HG03108 (cell line): ENCODE measurements around the gene TOGARAM2.
"Not testable (repeated sequence)": the region's sequence is repeated elsewhere in the genome, so short reads cannot be mapped to it uniquely, and the experiment has no call there.

ENCODE experiments used
- ATAC-seq: cut with Tn5 transposase; IDR thresholded peaks from one replicate; pipeline ENCODE4 v1.9.1; 2021; ENCODE audit warnings: moderate library complexity; ENCODE audit not compliant: unreplicated experiment

TOGARAM2 gene

GRCh38 chr2:28976584-28976983 is 4.5 kb upstream of the TOGARAM2 start:
- no peak for ATAC-seq

GRCh38 chr2:28977176-28977875 is 3.8 kb upstream of the TOGARAM2 start:
- ATAC-seq = no peak

DNA sequence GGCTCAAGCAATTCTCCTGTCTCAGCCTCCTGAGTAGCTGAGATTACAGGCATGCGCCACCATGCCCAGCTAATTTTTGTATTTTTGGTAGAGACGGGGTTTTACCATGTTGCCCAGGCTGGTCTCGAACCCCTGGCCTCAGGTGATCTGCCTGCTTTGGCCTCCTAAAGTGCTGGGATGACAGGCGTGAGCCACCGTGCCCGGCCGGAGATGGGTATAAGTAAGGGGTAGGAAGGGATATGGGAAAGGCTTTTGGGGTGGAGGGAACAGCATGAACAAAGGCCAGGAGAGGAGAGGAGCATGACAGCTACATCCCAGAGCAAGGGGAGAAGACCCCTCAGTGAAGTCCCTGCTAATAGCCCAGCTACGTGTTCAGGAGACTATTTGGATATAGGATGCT is 3.1 kb upstream of the TOGARAM2 start:
- ATAC-seq = not testable (repeated sequence)

DNA sequence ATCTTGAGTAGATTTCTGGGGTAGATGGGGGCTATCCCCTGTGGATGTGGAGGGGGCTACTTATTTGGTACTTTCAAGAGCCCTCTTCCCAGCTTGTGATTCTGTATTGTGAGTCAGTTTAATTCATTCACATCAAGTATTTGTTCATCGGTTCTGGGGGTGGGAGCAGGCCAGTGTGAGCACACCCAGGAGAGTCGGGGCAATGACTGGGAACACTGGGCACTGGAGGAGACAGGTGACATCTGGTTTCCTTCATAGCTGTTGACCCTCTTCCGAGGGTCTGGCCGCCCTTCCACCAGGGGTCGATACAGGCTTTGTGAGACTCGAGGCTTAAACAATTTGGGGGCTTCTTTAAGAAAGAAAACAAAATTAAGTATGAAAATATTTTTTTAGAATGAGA is 2.5 kb upstream of the TOGARAM2 start:
- no peak for ATAC-seq

DNA sequence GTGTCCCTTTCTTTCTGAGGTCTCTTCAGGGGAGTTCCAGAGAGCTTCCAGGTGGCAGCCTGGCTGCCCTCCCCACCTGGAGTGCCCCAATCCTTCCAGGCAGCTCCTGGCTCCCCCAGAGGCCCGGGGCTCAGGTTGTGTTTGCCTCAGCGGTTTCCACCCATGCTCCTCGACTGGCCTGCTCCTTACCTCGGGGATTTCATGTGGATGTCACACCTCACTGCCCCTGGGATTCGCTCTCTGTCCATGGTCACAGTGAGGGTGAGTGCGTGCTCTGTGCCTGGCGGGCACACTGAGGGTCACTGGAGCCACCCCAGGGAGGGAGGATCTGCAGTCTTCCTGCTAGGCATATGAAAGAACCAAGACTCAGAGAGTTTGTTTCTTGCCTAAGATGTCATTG is 2.1 kb upstream of the TOGARAM2 start:
- no peak for ATAC-seq

DNA sequence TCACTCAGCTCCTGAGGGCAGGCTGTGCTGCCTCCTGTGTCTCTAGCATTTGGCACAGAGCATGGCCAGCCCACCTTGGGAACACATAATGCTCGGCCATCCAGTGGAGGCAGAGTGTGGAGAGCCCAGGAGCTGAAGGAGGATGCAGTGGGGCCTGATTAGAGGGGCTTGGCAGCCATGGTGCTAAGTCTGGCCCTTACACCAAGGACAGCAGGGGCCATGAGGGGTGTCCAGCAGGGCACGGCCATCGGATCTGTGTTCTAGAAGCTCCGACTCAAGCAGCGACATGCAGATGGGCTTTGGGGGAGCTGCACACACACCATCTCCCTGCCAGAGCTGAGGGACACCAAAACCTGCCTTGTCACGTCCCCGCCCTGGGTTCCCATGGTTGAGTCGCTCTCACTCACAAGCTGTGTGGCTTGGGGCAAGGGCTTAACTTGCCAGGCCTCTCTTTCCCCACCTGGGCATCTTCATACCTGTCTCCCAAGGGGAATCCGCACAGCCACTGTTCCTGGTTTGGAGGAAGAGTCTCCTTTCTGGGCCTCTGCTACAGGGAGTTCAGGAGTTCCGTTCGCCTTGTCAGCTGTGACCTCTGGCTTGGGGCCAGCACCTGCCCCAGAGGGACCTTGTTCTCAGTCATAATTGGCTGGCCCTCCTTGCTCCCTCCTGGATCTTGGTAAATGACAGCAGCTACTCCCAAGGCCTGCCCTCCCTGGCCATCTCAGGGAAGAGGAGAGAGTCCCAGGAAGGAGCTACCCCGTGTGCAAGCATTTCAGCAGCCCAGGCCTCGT is 1.3 kb upstream of the TOGARAM2 start:
- ATAC-seq = no peak

GRCh38 chr2:28980368-28981015 is 606 bp upstream of the TOGARAM2 start:
- ATAC-seq = no peak

GRCh38 chr2:28981620-28982376 is 700 bp downstream of the TOGARAM2 start:
- ATAC-seq = no peak

DNA sequence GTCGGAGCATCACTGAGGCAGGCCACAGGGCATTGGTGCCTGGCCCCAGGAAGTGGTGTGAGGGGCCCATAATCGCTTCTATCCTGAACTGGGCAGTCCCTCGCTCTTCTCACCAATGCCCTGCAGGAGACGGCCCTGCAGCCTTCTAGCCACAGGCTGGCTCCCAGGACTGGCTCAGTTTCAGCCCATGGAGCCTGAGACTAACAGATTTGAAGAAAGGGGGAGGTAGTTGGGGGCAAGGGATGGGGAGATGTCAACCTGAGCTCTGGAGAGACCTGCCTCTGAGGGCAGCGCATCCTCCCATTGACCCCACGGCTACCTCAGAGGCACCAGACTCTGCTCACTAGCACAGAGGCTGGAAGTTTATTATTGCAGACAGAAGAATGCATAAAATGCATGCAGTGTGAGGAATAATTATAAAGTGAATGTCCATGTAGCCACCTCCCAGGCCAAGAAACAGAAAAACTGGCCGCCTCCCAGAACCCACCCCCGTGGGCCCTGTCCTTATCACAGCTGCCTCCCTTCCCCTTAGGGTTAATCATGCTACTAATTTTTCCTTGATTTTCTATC is 1.4 kb downstream of the TOGARAM2 start:
- no peak for ATAC-seq

DNA sequence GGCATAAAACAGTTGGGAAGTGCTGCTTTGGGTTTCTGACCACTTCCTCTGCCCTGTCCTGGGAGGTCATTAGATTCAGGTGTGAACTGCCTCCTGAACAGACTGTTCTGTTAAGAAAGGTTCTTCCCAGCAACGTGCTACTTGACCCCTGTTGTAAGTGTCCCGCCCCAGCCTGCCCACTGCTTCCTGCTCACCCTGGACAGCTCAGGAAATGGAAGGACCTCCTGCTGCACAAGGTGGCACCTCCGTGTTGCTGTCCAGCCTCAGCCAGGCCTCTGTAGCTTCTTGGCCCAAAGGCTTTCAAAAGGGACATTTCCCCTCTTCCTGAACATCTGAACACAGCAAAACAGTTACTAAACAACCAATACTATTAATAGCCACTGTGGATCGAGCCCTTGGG is 5.3 kb downstream of the TOGARAM2 start:
- ATAC-seq = no peak

- ATAC-seq = no peak
These were observed 8.9 kb downstream of the TOGARAM2 start for GRCh38 chr2:28989973-28990372.

- no peak for ATAC-seq
These were observed 9.3 kb downstream of the TOGARAM2 start for GRCh38 chr2:28990445-28990844.

GRCh38 chr2:28991021-28991420 is 9.9 kb downstream of the TOGARAM2 start:
- no peak for ATAC-seq

GRCh38 chr2:28991460-28991859 is 10.4 kb downstream of the TOGARAM2 start:
- ATAC-seq = no peak

DNA sequence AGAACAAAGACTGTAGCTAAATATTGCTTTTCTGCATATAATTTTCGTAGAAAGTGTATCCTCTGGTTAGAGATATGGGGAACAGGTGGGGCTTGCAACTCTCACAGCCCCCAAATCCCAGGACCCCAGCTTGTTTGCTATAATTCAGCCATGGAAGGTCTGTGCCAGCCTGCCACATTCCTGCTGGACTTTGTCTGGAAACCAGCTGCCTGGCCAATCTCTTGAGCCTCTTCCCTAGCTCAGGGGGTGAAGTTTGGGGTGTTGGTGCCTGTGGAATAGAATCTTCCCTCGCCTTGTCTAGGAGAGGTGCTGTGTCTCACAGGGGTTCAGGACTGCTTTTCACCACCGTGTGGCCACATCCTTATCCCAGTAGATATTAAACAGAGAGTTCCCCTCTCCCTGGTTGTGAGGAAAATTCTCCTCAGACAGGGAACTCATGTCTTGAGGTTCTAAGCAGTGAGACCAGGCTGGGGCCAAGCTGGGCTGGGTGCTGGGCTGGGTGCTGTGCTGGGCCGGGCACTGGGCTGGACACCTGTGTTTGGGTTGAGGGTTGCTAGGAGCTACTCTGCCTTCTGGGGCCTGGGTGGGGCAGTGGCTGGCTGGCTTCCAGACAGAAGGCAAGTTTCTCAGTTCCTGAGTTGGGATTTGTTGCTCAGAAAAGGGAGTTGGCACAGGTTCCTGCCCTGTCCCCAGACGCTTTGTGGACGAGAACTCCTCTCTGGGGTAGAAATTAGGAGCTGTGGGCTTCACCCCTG is 12.3 kb downstream of the TOGARAM2 start:
- ATAC-seq = no peak

- no peak for ATAC-seq
These were observed 13.0 kb downstream of the TOGARAM2 start for GRCh38 chr2:28994074-28994473.

DNA sequence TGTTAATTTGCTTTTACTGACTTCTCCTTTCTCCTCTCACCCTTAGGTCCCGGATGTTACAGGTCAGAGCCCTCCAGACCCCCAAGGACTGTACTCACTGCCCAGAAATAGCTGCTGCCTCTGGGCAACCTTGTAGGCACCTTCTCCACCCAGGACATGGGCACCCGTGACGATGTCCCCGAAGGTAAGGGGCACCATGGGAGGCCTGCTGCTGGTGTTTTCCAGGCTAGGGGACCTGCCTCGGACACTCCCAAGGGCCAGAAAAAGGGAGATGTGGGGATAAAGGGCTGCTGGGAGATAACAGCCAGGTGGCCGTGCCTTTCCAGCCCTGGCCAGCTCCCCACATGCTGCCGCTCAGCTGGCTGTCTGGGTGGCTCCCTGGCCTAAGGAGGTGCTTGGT is 13.6 kb downstream of the TOGARAM2 start:
- ATAC-seq = no peak

DNA sequence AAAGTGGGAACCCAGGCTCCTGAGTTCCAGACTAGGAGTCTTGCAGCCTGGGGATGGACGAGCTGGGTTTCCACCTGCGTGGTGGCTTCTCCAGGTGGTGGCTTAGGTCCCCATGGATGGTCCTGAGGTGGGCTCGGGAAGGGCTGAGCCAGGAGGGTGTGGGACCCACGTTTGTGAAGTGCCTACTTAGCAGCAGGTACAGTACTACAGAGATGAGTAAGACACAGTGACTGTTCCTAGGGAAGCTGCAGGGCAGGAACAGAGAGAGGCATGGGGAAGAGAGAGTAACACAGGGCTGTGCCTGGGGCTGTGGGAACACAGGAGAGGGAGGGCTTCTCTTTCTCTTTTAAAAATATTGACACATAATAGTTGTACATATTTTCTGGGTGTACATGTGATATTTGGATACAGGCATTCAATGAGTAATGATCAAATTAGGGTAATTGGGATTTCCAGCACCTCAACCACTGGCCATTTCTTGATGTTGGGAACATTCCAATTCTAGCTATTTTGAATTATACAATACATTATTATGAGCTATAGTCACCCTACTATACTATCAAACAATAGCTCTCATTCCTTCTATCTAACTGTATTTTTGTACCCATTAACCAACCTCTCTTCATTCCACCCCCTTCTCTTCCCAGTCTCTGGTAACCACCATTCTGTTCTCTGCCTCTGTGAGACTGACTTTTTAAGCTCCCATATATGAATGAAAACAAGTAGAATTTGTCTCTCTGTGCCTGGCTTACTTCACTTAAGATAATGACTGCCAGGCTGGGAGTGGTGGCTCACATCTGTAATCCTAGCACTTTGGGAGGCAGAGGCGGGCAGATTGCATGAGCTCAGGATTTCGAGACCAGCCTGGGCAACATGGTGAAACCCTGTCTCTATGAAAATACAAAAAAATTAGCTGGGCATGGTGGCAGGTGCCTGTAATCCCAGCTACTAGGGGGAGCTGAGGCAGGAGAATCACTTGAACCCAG is 15.0 kb downstream of the TOGARAM2 start:
- ATAC-seq = no peak

DNA sequence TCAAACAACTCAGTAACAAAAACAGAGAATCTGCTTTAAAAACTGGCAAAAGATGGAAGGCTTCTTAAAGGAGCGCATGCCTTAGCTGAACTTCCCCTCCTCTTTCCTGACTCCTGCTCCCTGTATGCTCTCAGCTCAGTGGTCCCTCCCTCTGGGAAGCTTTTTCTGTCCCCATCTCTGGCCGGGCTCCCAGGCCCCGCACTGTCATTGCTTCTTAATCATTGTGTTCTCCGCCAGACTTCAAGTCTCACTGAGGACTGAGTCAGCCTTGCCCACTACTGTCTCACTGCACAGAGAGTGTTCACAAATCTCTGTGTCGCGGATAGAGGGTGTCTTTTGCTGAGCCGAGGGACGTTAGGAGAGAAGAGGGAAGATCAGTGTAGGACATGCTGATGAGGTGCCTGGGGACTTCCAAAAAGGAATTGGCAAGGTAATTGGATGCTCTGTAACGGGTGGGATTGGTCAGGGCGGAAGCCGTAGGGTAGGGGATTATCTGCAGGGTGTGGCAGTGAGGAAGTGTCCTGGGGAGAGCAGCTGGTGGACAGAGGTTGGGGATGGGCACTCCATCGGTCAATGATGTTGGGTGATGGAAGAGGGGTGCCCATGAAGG is 16.2 kb downstream of the TOGARAM2 start:
- no peak for ATAC-seq
